ENCODE data around the gene PTPRCAP.

- TF ChIP-seq CTCF (IDR thresholded peaks at IDR 0.05) (no peak), POLR2A (IDR thresholded peaks at IDR 0.05) (no peak)
These were observed 36.5 kb downstream of the PTPRCAP start for GRCh38 chr11:67400942-67401494.
